Effector memory CD8-positive, alpha-beta T cell (primary cell): ENCODE data around the gene ATP2B2.

Source experiments
- ATAC-seq: fragments of 150-1000 bp; cut with Tn5 transposase; replicated peaks from 2 replicates; pipeline ENCODE4 v1.10.0; 2021; ENCODE audit warnings: mild to moderate bottlenecking, moderate library complexity
- DNase-seq, 3 experiments: peaks; one replicate each; pipeline ENCODE4 v3.0.0; 2021
- H3K27ac Mint-ChIP-seq, 2 donors: one replicate each; pipeline ENCODE4 v1.8.0; 2022; ENCODE audit warnings: mild to moderate bottlenecking in 2 of 2, mixed read lengths in 2 of 2, moderate library complexity in 2 of 2
- H3K27me3 Mint-ChIP-seq, 2 donors: one replicate each; pipeline ENCODE4 v1.8.0; 2022; ENCODE audit warnings: mixed read lengths in 2 of 2
- H3K36me3 Mint-ChIP-seq: one replicate; pipeline ENCODE4 v1.8.0; 2022; ENCODE audit warnings: mild to moderate bottlenecking, moderate library complexity, mixed read lengths; ENCODE audit not compliant: insufficient read depth
- H3K4me1 Mint-ChIP-seq, 2 donors: one replicate each; pipeline ENCODE4 v1.8.0; 2022; ENCODE audit warnings: low read depth in 2 of 2, mixed read lengths in 2 of 2
- H3K4me3 Mint-ChIP-seq, 2 donors: one replicate each; pipeline ENCODE4 v1.8.0; 2022; ENCODE audit warnings: mild to moderate bottlenecking in 2 of 2, mixed read lengths in 2 of 2, moderate library complexity in 2 of 2
- H3K9me3 Mint-ChIP-seq, 2 donors: one replicate each; pipeline ENCODE4 v1.8.0; 2022; ENCODE audit warnings: mixed read lengths in 2 of 2
- total RNA-seq, 9 experiments: gene quantifications; one replicate each; lab custom pipeline; 2026; lab: John Stamatoyannopoulos, UW

Gene ATP2B2
- total RNA-seq, result 0 to 0.30 (median 0.06) reads per million in 9 experiments

GRCh38 chr3:10505050-10505790 is at the start of gene ATP2B2:
TSS of gene ATP2B2 (minus strand) at chr3:10505586. CDS start at chr3:10449543, 56,043 bp downstream.
- Mint-ChIP-seq H3K27ac (no peak within 1 kb of the TSS), H3K9me3 (no peaks in the 10 kb centered on the region), H3K36me3 (no peaks in the 10 kb centered on the region), H3K27me3 (peaks cover 11 to 71% of the 10 kb centered on the region in 2 donors), H3K4me3 (peak within 1 kb of the TSS; percentile 52 to 62), H3K4me1 (peaks cover 2 to 5% of the 10 kb centered on the region in 2 donors)
- peak; percentile 65 for ATAC-seq
- DNase-seq, result no peak

- no peaks in the 10 kb centered on the region for H3K9me3 Mint-ChIP-seq
- no peaks in the 10 kb centered on the region for H3K36me3 Mint-ChIP-seq
- ATAC-seq (no peak), DNase-seq (no peak)
- peaks cover 30 to 37% of the 10 kb centered on the region in 2 donors for H3K4me1 Mint-ChIP-seq
- no peak overlapping the region for H3K4me3 Mint-ChIP-seq
- H3K27ac Mint-ChIP-seq, result peak overlapping the region; percentile 71 to 94
- no peaks in the 10 kb centered on the region for H3K27me3 Mint-ChIP-seq
Measured at GRCh38 chr3:10554746-10555145, 49.4 kb upstream of the ATP2B2 start.

- peaks cover 34 to 42% of the 10 kb centered on the region in 2 donors for H3K4me1 Mint-ChIP-seq
- peak overlapping the region; percentile 71 to 94 for H3K27ac Mint-ChIP-seq
- ATAC-seq, result no peak
- no peaks in the 10 kb centered on the region for H3K9me3 Mint-ChIP-seq
- no peaks in the 10 kb centered on the region for H3K27me3 Mint-ChIP-seq
- H3K36me3 Mint-ChIP-seq, result no peaks in the 10 kb centered on the region
- no peak overlapping the region for H3K4me3 Mint-ChIP-seq
- DNase-seq, result no peak
Measured at GRCh38 chr3:10554236-10554611, 48.8 kb upstream of the ATP2B2 start.

- H3K36me3 Mint-ChIP-seq, result no peaks in the 10 kb centered on the region
- peaks cover 37 to 45% of the 10 kb centered on the region in 2 donors for H3K4me1 Mint-ChIP-seq
- peak overlapping the region; percentile 71 to 94 for H3K27ac Mint-ChIP-seq
- no peaks in the 10 kb centered on the region for H3K27me3 Mint-ChIP-seq
- no peak for ATAC-seq
- H3K9me3 Mint-ChIP-seq, result no peaks in the 10 kb centered on the region
- DNase-seq, result no peak
- peak overlapping the region in 1 of 2 donors; percentile 80 for H3K4me3 Mint-ChIP-seq
Measured at GRCh38 chr3:10553591-10554235, 48.3 kb upstream of the ATP2B2 start.

- ATAC-seq, result peak; percentile 47
- Mint-ChIP-seq H3K36me3 (no peaks in the 10 kb centered on the region), H3K27me3 (peaks cover 0 to 7% of the 10 kb centered on the region in 2 donors), H3K4me3 (peak overlapping the region; percentile 75 to 80), H3K4me1 (peaks cover 44 to 50% of the 10 kb centered on the region in 2 donors), H3K27ac (peak overlapping the region; percentile 86 to 94), H3K9me3 (no peaks in the 10 kb centered on the region)
- DNase-seq, result no peak
Measured at GRCh38 chr3:10552631-10552943, 47.2 kb upstream of the ATP2B2 start.

- Mint-ChIP-seq H3K27me3 (peaks cover 0 to 7% of the 10 kb centered on the region in 2 donors), H3K9me3 (no peaks in the 10 kb centered on the region), H3K36me3 (no peaks in the 10 kb centered on the region), H3K27ac (peak overlapping the region; percentile 86 to 94), H3K4me3 (peak overlapping the region; percentile 75 to 80), H3K4me1 (peaks cover 39 to 45% of the 10 kb centered on the region in 2 donors)
- peak; percentile 49 to 62 (median 61) for DNase-seq
- peak; percentile 90 for ATAC-seq
Measured at GRCh38 chr3:10551821-10552630, 46.6 kb upstream of the ATP2B2 start.

GRCh38 chr3:10551139-10551538 is 45.8 kb upstream of the ATP2B2 start:
- peak overlapping the region; percentile 19 to 94 for H3K27ac Mint-ChIP-seq
- ATAC-seq, result no peak
- no peaks in the 10 kb centered on the region for H3K9me3 Mint-ChIP-seq
- DNase-seq, result no peak
- peaks cover 0 to 16% of the 10 kb centered on the region in 2 donors for H3K27me3 Mint-ChIP-seq
- H3K4me3 Mint-ChIP-seq, result peak overlapping the region in 1 of 2 donors; percentile 80
- H3K36me3 Mint-ChIP-seq, result no peaks in the 10 kb centered on the region
- peaks cover 39 to 45% of the 10 kb centered on the region in 2 donors for H3K4me1 Mint-ChIP-seq

- H3K27me3 Mint-ChIP-seq, result peaks cover 0 to 17% of the 10 kb centered on the region in 2 donors
- H3K36me3 Mint-ChIP-seq, result no peaks in the 10 kb centered on the region
- peaks cover 39 to 45% of the 10 kb centered on the region in 2 donors for H3K4me1 Mint-ChIP-seq
- peak overlapping the region; percentile 67 to 94 for H3K27ac Mint-ChIP-seq
- DNase-seq (no peak), ATAC-seq (no peak)
- no peak overlapping the region for H3K4me3 Mint-ChIP-seq
- H3K9me3 Mint-ChIP-seq, result no peaks in the 10 kb centered on the region
Measured at GRCh38 chr3:10550705-10551104, 45.3 kb upstream of the ATP2B2 start.

GRCh38 chr3:10549617-10550230 is 44.3 kb upstream of the ATP2B2 start:
- H3K4me1 Mint-ChIP-seq, result peaks cover 39 to 45% of the 10 kb centered on the region in 2 donors
- no peak for ATAC-seq
- H3K9me3 Mint-ChIP-seq, result no peaks in the 10 kb centered on the region
- H3K36me3 Mint-ChIP-seq, result no peaks in the 10 kb centered on the region
- peaks cover 0 to 17% of the 10 kb centered on the region in 2 donors for H3K27me3 Mint-ChIP-seq
- DNase-seq, result no peak
- no peak overlapping the region for H3K4me3 Mint-ChIP-seq
- H3K27ac Mint-ChIP-seq, result peak overlapping the region in 1 of 2 donors; percentile 67

GRCh38 chr3:10548992-10549391 is 43.6 kb upstream of the ATP2B2 start:
- ATAC-seq, result no peak
- Mint-ChIP-seq H3K36me3 (no peaks in the 10 kb centered on the region), H3K4me1 (peaks cover 39 to 45% of the 10 kb centered on the region in 2 donors), H3K9me3 (no peaks in the 10 kb centered on the region), H3K27me3 (peaks cover 0 to 17% of the 10 kb centered on the region in 2 donors), H3K27ac (peak overlapping the region in 1 of 2 donors; percentile 0), H3K4me3 (no peak overlapping the region)
- no peak for DNase-seq

GRCh38 chr3:10547841-10548783 is 42.7 kb upstream of the ATP2B2 start:
- ATAC-seq, result peak; percentile 13
- peak overlapping the region; percentile 0 to 26 for H3K27ac Mint-ChIP-seq

GRCh38 chr3:10547413-10547812 is 42.0 kb upstream of the ATP2B2 start:
- Mint-ChIP-seq H3K4me3 (no peak overlapping the region), H3K9me3 (peaks cover 0 to 1% of the 10 kb centered on the region in 2 donors), H3K36me3 (no peaks in the 10 kb centered on the region), H3K4me1 (peaks cover 29 to 38% of the 10 kb centered on the region in 2 donors), H3K27ac (no peak overlapping the region), H3K27me3 (peaks cover 0 to 17% of the 10 kb centered on the region in 2 donors)
- ATAC-seq, result no peak
- DNase-seq, result no peak

More at GRCh38 chr3:10547841-10548783, 42.7 kb upstream of the ATP2B2 start:
- no peaks in the 10 kb centered on the region for H3K36me3 Mint-ChIP-seq
- DNase-seq, result no peak
- H3K4me1 Mint-ChIP-seq, result peaks cover 35 to 45% of the 10 kb centered on the region in 2 donors
- no peak overlapping the region for H3K4me3 Mint-ChIP-seq
- peaks cover 0 to 17% of the 10 kb centered on the region in 2 donors for H3K27me3 Mint-ChIP-seq
- H3K9me3 Mint-ChIP-seq, result no peaks in the 10 kb centered on the region
